ENCODE data around the gene LIX1. TPM values are rescaled to one million over a fixed set of nuclear protein-coding genes. Genes with fewer than 3 reads are reported as not detected.

The LIX1 gene
- total and polyA plus RNA-seq, 4 donors = not detected

DNA sequence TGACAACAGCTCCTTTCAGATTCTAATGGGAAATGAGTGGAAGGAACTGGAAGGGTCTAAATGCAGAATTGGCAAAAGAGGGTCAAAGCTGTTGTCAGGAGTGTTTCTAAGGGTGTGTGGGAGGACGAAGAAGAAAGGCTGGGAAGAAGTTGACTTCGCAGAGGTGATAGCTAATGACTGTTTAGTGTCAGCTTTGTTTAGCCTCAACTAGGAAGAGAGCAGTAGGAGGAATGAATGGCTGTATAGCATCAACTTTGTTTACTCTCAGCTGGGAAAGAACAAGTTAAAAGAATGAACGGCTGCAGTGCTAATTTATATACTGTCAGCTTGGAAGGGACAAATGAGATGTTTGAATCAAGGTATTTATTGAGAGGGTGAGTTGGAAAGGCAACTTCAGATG lies 5.9 kb upstream of the LIX1 start:
- H3K36me3 ChIP-seq (ENCODE audit: control insufficient read depth in 4 of 4, insufficient read depth in 3 of 4, low read depth in 1 of 4, low read length in 3 of 4) = no peaks in the 10 kb centered on the region
- no peaks in the 10 kb centered on the region for H3K9me3 ChIP-seq (ENCODE audit: control insufficient read depth in 4 of 4, low read length in 3 of 4)
- no peaks in the 10 kb centered on the region for H3K27me3 ChIP-seq (ENCODE audit: control insufficient read depth in 4 of 4, insufficient read depth in 4 of 4, low read length in 3 of 4)
- H3K4me1 ChIP-seq (ENCODE audit: control insufficient read depth in 4 of 4, insufficient read depth in 4 of 4, low read length in 3 of 4) = no peaks in the 10 kb centered on the region
- H3K27ac ChIP-seq (ENCODE audit: low read depth in 1 of 2, low read length in 2 of 2) = no peak overlapping the region
- H3K9ac ChIP-seq (ENCODE audit: low read depth in 1 of 2, low read length in 2 of 2) = no peak overlapping the region
- no peak overlapping the region for H3K4me3 ChIP-seq (ENCODE audit: low read depth in 1 of 3, low read length in 3 of 3)
- DNase-seq (ENCODE audit: low spot score) = no peak
- TF ChIP-seq TAF1 (conservative IDR thresholded peaks at IDR 0.05) = no peak
- TF ChIP-seq, protein P1, sequence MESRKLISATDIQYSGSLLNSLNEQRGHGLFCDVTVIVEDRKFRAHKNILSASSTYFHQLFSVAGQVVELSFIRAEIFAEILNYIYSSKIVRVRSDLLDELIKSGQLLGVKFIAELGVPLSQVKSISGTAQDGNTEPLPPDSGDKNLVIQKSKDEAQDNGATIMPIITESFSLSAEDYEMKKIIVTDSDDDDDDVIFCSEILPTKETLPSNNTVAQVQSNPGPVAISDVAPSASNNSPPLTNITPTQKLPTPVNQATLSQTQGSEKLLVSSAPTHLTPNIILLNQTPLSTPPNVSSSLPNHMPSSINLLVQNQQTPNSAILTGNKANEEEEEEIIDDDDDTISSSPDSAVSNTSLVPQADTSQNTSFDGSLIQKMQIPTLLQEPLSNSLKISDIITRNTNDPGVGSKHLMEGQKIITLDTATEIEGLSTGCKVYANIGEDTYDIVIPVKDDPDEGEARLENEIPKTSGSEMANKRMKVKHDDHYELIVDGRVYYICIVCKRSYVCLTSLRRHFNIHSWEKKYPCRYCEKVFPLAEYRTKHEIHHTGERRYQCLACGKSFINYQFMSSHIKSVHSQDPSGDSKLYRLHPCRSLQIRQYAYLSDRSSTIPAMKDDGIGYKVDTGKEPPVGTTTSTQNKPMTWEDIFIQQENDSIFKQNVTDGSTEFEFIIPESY (IDR thresholded peaks at IDR 0.05) = no peak
- no peak for TF ChIP-seq GABPA (IDR thresholded peaks at IDR 0.05 in 1 of 2, conservative IDR thresholded peaks at IDR 0.05 in 1 of 2)
- TF ChIP-seq NR2F2 (IDR thresholded peaks at IDR 0.05) = no peak
- TF ChIP-seq, protein P2, sequence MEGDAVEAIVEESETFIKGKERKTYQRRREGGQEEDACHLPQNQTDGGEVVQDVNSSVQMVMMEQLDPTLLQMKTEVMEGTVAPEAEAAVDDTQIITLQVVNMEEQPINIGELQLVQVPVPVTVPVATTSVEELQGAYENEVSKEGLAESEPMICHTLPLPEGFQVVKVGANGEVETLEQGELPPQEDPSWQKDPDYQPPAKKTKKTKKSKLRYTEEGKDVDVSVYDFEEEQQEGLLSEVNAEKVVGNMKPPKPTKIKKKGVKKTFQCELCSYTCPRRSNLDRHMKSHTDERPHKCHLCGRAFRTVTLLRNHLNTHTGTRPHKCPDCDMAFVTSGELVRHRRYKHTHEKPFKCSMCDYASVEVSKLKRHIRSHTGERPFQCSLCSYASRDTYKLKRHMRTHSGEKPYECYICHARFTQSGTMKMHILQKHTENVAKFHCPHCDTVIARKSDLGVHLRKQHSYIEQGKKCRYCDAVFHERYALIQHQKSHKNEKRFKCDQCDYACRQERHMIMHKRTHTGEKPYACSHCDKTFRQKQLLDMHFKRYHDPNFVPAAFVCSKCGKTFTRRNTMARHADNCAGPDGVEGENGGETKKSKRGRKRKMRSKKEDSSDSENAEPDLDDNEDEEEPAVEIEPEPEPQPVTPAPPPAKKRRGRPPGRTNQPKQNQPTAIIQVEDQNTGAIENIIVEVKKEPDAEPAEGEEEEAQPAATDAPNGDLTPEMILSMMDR (IDR thresholded peaks at IDR 0.05; ENCODE audit: low read depth, low read length, missing input control) = no peak
- TF ChIP-seq FOXA1 (IDR thresholded peaks at IDR 0.05) = no peak
- TF ChIP-seq YY1 (IDR thresholded peaks at IDR 0.05) = no peak
- TF ChIP-seq, protein P3, sequence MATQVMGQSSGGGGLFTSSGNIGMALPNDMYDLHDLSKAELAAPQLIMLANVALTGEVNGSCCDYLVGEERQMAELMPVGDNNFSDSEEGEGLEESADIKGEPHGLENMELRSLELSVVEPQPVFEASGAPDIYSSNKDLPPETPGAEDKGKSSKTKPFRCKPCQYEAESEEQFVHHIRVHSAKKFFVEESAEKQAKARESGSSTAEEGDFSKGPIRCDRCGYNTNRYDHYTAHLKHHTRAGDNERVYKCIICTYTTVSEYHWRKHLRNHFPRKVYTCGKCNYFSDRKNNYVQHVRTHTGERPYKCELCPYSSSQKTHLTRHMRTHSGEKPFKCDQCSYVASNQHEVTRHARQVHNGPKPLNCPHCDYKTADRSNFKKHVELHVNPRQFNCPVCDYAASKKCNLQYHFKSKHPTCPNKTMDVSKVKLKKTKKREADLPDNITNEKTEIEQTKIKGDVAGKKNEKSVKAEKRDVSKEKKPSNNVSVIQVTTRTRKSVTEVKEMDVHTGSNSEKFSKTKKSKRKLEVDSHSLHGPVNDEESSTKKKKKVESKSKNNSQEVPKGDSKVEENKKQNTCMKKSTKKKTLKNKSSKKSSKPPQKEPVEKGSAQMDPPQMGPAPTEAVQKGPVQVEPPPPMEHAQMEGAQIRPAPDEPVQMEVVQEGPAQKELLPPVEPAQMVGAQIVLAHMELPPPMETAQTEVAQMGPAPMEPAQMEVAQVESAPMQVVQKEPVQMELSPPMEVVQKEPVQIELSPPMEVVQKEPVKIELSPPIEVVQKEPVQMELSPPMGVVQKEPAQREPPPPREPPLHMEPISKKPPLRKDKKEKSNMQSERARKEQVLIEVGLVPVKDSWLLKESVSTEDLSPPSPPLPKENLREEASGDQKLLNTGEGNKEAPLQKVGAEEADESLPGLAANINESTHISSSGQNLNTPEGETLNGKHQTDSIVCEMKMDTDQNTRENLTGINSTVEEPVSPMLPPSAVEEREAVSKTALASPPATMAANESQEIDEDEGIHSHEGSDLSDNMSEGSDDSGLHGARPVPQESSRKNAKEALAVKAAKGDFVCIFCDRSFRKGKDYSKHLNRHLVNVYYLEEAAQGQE (IDR thresholded peaks at IDR 0.05) = no peak
- TF ChIP-seq, protein P4, sequence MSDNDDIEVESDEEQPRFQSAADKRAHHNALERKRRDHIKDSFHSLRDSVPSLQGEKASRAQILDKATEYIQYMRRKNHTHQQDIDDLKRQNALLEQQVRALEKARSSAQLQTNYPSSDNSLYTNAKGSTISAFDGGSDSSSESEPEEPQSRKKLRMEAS (IDR thresholded peaks at IDR 0.05) = no peak
- no peak for TF ChIP-seq RAD21 (IDR thresholded peaks at IDR 0.05)
- no peak for TF ChIP-seq JUND (IDR thresholded peaks at IDR 0.05)
- no peak for TF ChIP-seq HNF4A (conservative IDR thresholded peaks at IDR 0.05)
- TF ChIP-seq FOXA2 (IDR thresholded peaks at IDR 0.05) = no peak
- no peak for TF ChIP-seq SP1 (IDR thresholded peaks at IDR 0.05)
- TF ChIP-seq EGR1 (IDR thresholded peaks at IDR 0.05; ENCODE audit: low read depth in 2 of 2) = no peak
- no peak for TF ChIP-seq RXRA (IDR thresholded peaks at IDR 0.05)
- no peak for TF ChIP-seq HNF4G (IDR thresholded peaks at IDR 0.05)
- TF ChIP-seq, protein P5, sequence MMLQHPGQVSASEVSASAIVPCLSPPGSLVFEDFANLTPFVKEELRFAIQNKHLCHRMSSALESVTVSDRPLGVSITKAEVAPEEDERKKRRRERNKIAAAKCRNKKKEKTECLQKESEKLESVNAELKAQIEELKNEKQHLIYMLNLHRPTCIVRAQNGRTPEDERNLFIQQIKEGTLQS (IDR thresholded peaks at IDR 0.05) = no peak
- WGBS = 42% methylated on average over 3 of the region's 3 CpGs
